ENCODE measurements around the gene VPS26C. TPM values are rescaled to one million over a fixed set of nuclear protein-coding genes. Genes with fewer than 3 reads are reported as not detected.

The VPS26C gene
- total and polyA plus RNA-seq, 2 of the 13 experiments (the other 11 are each of a cell fraction or from before 2014, with no cell fraction given), result 30.3 to 39.7 TPM

GRCh38 chr21:37207441-37208009, 59.6 kb downstream of the VPS26C start (continued):
- TF ChIP-seq MTA1 (CRISPR knock-in tag; IDR thresholded peaks at IDR 0.05; ENCODE audit: borderline replicate concordance) (0 out of 2 replicates have a peak, but pooled peaks have one; percentile 31), CTCF (CRISPR knock-in tag; IDR thresholded peaks at IDR 0.05) (0 out of 2 replicates have a peak, but pooled peaks have one; percentile 5), NFYB (CRISPR knock-in tag; IDR thresholded peaks at IDR 0.05) (no peak), NR1H2 (CRISPR knock-in tag; IDR thresholded peaks at IDR 0.05; ENCODE audit: borderline replicate concordance, low read depth) (no peak), CREM (IDR thresholded peaks at IDR 0.05) (0 out of 2 replicates have a peak, but pooled peaks have one; percentile 10), CREM (CRISPR knock-in tag; IDR thresholded peaks at IDR 0.05) (no peak), ZNF768 (CRISPR knock-in tag; IDR thresholded peaks at IDR 0.05) (no peak), ZNF800 (CRISPR knock-in tag; IDR thresholded peaks at IDR 0.05) (no peak), ZBTB34 (CRISPR knock-in tag; IDR thresholded peaks at IDR 0.05) (no peak), GATAD2A (CRISPR knock-in tag; IDR thresholded peaks at IDR 0.05) (0 out of 2 replicates have a peak, but pooled peaks have one; percentile 39), PCBP2 (optimal IDR thresholded peaks at IDR 0.05; ENCODE audit: low read depth, low read length, poor library complexity, severe bottlenecking) (no peak), ZNF556 (CRISPR knock-in tag; IDR thresholded peaks at IDR 0.05; ENCODE audit: borderline replicate concordance) (peak; percentile 50; the same call in 1 of the 2 replicates), DRAP1 (CRISPR knock-in tag; IDR thresholded peaks at IDR 0.05) (no peak), FOSL2 (CRISPR knock-in tag; IDR thresholded peaks at IDR 0.05) (peak; percentile 91), MTF1 (CRISPR knock-in tag; IDR thresholded peaks at IDR 0.05) (no peak)
- TF ChIP-seq, protein P1, sequence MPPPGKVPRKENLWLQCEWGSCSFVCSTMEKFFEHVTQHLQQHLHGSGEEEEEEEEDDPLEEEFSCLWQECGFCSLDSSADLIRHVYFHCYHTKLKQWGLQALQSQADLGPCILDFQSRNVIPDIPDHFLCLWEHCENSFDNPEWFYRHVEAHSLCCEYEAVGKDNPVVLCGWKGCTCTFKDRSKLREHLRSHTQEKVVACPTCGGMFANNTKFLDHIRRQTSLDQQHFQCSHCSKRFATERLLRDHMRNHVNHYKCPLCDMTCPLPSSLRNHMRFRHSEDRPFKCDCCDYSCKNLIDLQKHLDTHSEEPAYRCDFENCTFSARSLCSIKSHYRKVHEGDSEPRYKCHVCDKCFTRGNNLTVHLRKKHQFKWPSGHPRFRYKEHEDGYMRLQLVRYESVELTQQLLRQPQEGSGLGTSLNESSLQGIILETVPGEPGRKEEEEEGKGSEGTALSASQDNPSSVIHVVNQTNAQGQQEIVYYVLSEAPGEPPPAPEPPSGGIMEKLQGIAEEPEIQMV (CRISPR knock-in tag; IDR thresholded peaks at IDR 0.05; ENCODE audit: low read depth), result 0 out of 2 replicates have a peak, but pooled peaks have one; percentile 36
- TF ChIP-seq, protein P2, sequence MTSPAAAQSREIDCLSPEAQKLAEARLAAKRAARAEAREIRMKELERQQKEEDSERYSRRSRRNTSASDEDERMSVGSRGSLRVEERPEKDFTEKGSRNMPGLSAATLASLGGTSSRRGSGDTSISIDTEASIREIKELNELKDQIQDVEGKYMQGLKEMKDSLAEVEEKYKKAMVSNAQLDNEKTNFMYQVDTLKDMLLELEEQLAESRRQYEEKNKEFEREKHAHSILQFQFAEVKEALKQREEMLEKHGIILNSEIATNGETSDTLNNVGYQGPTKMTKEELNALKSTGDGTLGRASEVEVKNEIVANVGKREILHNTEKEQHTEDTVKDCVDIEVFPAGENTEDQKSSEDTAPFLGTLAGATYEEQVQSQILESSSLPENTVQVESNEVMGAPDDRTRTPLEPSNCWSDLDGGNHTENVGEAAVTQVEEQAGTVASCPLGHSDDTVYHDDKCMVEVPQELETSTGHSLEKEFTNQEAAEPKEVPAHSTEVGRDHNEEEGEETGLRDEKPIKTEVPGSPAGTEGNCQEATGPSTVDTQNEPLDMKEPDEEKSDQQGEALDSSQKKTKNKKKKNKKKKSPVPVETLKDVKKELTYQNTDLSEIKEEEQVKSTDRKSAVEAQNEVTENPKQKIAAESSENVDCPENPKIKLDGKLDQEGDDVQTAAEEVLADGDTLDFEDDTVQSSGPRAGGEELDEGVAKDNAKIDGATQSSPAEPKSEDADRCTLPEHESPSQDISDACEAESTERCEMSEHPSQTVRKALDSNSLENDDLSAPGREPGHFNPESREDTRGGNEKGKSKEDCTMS (CRISPR knock-in tag; conservative IDR thresholded peaks at IDR 0.05), result no peak
- TF ChIP-seq, protein P3, sequence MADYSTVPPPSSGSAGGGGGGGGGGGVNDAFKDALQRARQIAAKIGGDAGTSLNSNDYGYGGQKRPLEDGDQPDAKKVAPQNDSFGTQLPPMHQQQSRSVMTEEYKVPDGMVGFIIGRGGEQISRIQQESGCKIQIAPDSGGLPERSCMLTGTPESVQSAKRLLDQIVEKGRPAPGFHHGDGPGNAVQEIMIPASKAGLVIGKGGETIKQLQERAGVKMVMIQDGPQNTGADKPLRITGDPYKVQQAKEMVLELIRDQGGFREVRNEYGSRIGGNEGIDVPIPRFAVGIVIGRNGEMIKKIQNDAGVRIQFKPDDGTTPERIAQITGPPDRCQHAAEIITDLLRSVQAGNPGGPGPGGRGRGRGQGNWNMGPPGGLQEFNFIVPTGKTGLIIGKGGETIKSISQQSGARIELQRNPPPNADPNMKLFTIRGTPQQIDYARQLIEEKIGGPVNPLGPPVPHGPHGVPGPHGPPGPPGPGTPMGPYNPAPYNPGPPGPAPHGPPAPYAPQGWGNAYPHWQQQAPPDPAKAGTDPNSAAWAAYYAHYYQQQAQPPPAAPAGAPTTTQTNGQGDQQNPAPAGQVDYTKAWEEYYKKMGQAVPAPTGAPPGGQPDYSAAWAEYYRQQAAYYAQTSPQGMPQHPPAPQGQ (CRISPR knock-in tag; IDR thresholded peaks at IDR 0.05; ENCODE audit: borderline replicate concordance), result no peak

All from HepG2 (cell line).